Type B pancreatic cell (in vitro differentiated cells): ENCODE results near the gene STK32B. TPM values are rescaled to one million over a fixed set of nuclear protein-coding genes. Genes with fewer than 3 reads are reported as not detected.

Experiments
- DNase-seq: peaks from one replicate; pipeline ENCODE4 v3.0.0; 2021; ENCODE audit warnings: mixed read lengths; ENCODE audit not compliant: unreplicated experiment; ENCODE audit errors: extremely low spot score
- H3K27ac Mint-ChIP-seq: 2 replicates; pipeline ENCODE4 v1.8.0; 2021; ENCODE audit warnings: mild to moderate bottlenecking, mixed read lengths
- H3K27me3 Mint-ChIP-seq: 2 replicates; pipeline ENCODE4 v1.8.0; 2021; ENCODE audit warnings: mixed read lengths
- H3K36me3 Mint-ChIP-seq: 2 replicates; pipeline ENCODE4 v1.8.0; 2021; ENCODE audit warnings: mixed read lengths
- H3K4me1 Mint-ChIP-seq: one replicate; pipeline ENCODE4 v1.8.0; 2021; ENCODE audit warnings: mixed read lengths; ENCODE audit not compliant: unreplicated experiment
- H3K4me3 Mint-ChIP-seq: 2 replicates; pipeline ENCODE4 v1.8.0; 2021; ENCODE audit warnings: mild to moderate bottlenecking, mixed read lengths
- H3K9me3 Mint-ChIP-seq: 2 replicates; pipeline ENCODE4 v1.8.0; 2021; ENCODE audit warnings: mixed read lengths
- CTCF ChIP-seq: fragments of 200-600 bp; sonication (generic); conservative IDR thresholded peaks from 2 replicates; pipeline ENCODE4 v1.5.0; 2021; ENCODE audit warnings: antibody characterized with exemption, mild to moderate bottlenecking
- total RNA-seq: library from RNA; stranded (reverse); gene quantifications from 2 replicates; pipeline ENCODE4 v1.2.1, GENCODE V29; 2021; ENCODE audit warnings: low replicate concordance

The STK32B gene
- total RNA-seq, 1 donor from 2014 or later: 3.0 TPM

DNA sequence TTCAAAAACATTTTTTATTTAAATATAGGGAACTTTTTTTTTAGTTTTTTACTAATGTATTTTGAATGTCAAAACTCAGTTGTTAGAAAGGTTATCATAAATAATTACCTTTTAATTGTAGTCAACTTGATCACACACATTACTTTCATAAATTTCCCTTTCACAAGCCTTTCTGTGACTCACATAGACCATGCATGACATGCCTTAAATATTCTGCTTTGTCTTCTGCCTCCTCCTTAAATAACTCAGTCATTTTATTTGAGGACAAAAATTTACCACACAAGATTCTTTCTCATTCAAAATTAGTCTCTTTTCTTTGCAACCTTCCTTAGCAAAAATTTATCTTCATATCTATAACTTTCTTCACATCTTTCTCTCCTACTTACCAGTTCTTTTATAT lies 437.1 kb downstream of the STK32B start:
- H3K4me1 Mint-ChIP-seq: no peaks in the 10 kb centered on the region
- no peaks in the 10 kb centered on the region for H3K27me3 Mint-ChIP-seq
- no peaks in the 10 kb centered on the region for H3K36me3 Mint-ChIP-seq
- H3K4me3 Mint-ChIP-seq: no peak overlapping the region
- H3K27ac Mint-ChIP-seq: no peak overlapping the region
- H3K9me3 Mint-ChIP-seq: no peaks in the 10 kb centered on the region
- no peak for TF ChIP-seq CTCF
- no peak for DNase-seq

GRCh38 chr4:5489260-5489659 lies 438.0 kb downstream of the STK32B start:
- no peaks in the 10 kb centered on the region for H3K9me3 Mint-ChIP-seq
- H3K4me1 Mint-ChIP-seq: no peaks in the 10 kb centered on the region
- H3K36me3 Mint-ChIP-seq: no peaks in the 10 kb centered on the region
- no peak for DNase-seq
- no peak for TF ChIP-seq CTCF
- H3K27ac Mint-ChIP-seq: no peak overlapping the region
- no peak overlapping the region for H3K4me3 Mint-ChIP-seq
- H3K27me3 Mint-ChIP-seq: no peaks in the 10 kb centered on the region

DNA sequence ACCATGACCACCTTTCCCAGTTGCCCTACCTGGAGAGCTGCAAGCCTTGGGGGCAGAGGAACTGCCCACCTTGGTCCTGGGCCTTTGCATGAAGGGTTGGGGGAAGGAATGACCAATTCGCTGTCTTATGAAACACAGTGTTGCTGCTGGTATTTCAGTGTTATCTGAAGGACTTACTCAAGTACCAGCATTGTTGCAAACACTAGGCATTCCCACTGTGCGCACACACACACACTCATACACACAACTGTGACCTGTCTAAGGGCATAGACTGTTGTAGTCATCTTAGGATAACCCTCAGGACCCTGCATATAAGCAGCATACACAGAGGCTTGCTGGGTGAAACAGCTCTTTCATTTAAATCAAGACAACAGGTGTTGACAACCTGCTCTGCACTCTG lies 446.2 kb downstream of the STK32B start:
- no peak for TF ChIP-seq CTCF
- H3K9me3 Mint-ChIP-seq: no peaks in the 10 kb centered on the region
- peaks cover 9% of the 10 kb centered on the region for H3K36me3 Mint-ChIP-seq
- DNase-seq: no peak
- no peaks in the 10 kb centered on the region for H3K27me3 Mint-ChIP-seq
- no peaks in the 10 kb centered on the region for H3K4me1 Mint-ChIP-seq
- H3K4me3 Mint-ChIP-seq: no peak overlapping the region
- no peak overlapping the region for H3K27ac Mint-ChIP-seq

DNA sequence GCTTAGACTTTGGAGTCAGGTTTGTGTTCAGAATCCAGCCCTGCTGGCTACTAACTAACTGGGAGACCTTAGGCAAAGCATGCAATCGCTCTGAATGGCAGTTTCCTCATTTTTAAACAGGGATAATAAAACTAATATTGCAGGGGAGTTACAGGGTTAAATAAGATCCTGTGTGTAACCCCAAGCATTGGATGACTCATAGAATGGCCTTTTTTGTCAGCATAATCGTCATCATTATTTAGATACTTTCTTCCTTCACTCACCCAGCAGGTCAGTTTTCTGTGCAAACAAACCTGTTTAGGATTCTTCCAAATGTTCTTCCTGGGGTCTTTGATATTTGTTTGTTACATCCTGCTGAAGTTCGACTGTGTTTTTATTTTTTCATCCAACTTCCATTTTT lies 448.9 kb downstream of the STK32B start:
- Mint-ChIP-seq H3K36me3 (peaks cover 7% of the 10 kb centered on the region), H3K4me3 (no peak overlapping the region), H3K27ac (no peak overlapping the region), H3K27me3 (no peaks in the 10 kb centered on the region), H3K4me1 (no peaks in the 10 kb centered on the region), H3K9me3 (no peaks in the 10 kb centered on the region)
- TF ChIP-seq CTCF: no peak
- no peak for DNase-seq

DNA sequence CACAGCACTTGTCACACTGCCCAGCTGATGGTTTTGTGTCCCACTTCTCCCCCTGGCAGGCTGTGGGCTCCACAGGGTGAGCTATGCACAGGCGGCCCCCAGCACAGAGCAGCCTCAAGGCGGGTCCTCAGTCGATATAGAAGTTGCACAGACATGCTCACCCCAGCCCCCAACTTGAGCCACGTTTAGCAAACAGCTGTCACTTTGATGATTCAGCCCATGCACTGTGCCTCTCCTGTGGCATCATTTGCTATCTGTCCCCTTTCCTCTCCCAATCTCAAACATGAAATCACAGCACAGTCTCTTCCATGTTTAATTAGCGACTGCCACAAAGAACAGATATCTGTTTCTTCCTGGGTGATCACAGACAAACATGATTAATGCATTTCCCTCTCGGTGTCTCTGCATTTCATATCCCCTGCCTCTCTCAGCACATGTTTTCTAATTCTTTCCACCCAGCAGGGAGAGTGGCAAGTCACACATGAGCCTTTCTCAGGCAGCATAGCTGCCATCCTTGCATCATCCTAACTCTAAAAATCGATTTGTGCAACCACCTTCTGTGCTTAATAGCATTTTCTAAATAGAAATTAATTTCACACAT lies 452.2 kb downstream of the STK32B start:
- DNase-seq: no peak
- Mint-ChIP-seq H3K9me3 (no peaks in the 10 kb centered on the region), H3K36me3 (no peaks in the 10 kb centered on the region), H3K27ac (no peak overlapping the region), H3K27me3 (no peaks in the 10 kb centered on the region), H3K4me3 (no peak overlapping the region), H3K4me1 (no peaks in the 10 kb centered on the region)
- TF ChIP-seq CTCF: no peak

DNA sequence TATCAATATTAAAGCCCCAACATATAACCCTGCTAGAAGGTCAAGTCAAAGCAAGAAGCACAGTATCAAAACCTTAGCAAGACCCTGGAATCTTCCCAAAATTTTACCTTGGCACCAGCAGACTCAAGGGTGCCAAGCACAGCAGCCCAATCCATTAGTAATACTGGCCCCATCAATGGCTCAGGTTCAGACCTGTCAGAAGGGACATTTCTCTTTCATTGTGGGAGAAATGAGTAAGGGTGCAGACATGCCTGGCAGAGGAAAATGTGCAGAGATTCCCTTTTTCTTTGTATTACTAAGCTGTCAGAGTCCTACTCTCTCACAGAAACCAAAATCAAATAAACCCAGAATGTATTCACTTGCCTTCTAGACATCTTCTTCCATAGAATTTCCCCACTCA lies 453.2 kb downstream of the STK32B start:
- no peak for TF ChIP-seq CTCF
- Mint-ChIP-seq H3K4me3 (no peak overlapping the region), H3K9me3 (no peaks in the 10 kb centered on the region), H3K36me3 (no peaks in the 10 kb centered on the region), H3K27ac (no peak overlapping the region), H3K27me3 (no peaks in the 10 kb centered on the region), H3K4me1 (no peaks in the 10 kb centered on the region)
- no peak for DNase-seq
